HL-60/S4 treated with retinoic acid at 250 ng/mL for 4 days and 3 days (cell line): ENCODE results near the gene OR1J1.

Experiments used
- in situ Hi-C: fragments of 300-500 bp; cut with MboI; formaldehyde crosslinking; loops from 2 replicates; pipeline ENCODE4 v1.7.0; 2022; ENCODE audit warnings: low sequenced_read_pairs

The OR1J1 gene

GRCh38 chr9:122446819-122447484 lies 30.8 kb downstream of the OR1J1 start:
- in situ Hi-C loops: no loop called here

GRCh38 chr9:122445155-122445749 lies 32.5 kb downstream of the OR1J1 start:
- in situ Hi-C loops: no loop called here

GRCh38 chr9:122444041-122444733 lies 33.5 kb downstream of the OR1J1 start:
- in situ Hi-C loops: no loop called here

- in situ Hi-C loops: no loop called here
Observed at GRCh38 chr9:122442568-122442967, 35.2 kb downstream of the OR1J1 start.
